Activated T-cell treated with anti-CD3 and anti-CD28 coated beads, Interleukin-2, amount 50 U/mL, for 1 hour (primary cell): ENCODE measurements around the gene MYO18B.

Source experiments
- DNase-seq: peaks from one replicate; pipeline ENCODE4 v3.0.0-alpha.2; 2020

Gene MYO18B

DNA sequence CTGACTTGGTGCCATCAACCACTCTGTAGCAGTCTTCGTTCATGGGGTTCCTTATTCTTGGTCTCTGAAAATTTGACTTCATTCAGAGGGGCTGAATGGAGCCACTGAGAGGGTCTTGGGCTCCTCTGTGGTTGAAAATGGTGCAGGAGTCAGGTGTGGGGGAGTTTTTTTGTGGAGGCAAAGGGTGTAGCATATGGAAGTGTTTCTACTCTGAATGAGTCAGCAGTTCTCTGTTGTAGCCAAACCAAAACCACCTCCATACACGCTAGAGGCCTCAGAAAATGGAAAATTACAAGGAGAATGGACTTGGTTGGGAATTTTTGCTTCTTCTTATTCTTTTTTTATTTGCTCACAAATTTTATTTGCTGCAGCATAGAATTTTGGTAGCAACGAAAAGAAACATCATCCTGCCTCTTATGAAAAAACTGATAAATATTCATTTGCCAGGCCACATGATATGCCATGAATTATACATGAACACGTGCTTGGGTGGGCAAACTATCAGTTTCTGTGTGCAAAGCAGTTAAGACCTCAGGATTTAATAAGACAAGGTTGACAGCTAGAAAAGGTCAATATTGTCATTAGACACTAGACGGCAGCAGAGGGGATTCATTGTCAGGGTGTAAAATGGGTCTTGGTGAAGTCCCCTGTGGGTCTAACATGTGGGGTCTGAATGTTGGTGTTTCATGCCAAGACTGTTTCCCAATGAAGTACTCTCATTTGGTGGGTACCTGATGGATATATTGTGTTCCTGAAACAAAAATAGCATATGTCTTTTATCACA, 111.7 kb downstream of the MYO18B start:
- no peak for DNase-seq

- DNase-seq = no peak
These were observed 127.8 kb downstream of the MYO18B start for GRCh38 chr22:25869771-25870170.

- DNase-seq = no peak
These were observed 132.3 kb downstream of the MYO18B start for GRCh38 chr22:25874327-25874726.

GRCh38 chr22:25875461-25875860, 133.5 kb downstream of the MYO18B start:
- no peak for DNase-seq

DNA sequence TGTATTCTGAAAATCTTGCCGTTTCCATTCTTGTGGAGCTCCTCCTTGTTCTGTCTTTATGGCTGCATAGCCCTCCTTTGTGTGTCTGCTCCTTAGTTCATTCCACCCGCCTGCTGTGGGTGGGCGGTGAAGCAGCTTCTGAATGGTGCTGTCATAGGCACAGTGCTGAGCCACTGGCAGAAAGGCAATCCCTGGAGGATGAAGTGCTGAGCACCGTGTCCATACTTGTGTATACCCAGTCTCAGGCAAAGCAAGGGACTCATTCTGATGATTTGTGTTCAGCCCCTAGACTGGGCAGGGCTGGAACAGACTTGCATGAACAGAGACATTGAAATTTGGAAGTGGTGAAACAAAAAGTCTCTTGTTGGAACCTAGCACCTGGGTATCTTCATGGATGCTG, 134.9 kb downstream of the MYO18B start:
- DNase-seq = no peak

- DNase-seq = no peak
These were observed 136.9 kb downstream of the MYO18B start for GRCh38 chr22:25878933-25879332.

DNA sequence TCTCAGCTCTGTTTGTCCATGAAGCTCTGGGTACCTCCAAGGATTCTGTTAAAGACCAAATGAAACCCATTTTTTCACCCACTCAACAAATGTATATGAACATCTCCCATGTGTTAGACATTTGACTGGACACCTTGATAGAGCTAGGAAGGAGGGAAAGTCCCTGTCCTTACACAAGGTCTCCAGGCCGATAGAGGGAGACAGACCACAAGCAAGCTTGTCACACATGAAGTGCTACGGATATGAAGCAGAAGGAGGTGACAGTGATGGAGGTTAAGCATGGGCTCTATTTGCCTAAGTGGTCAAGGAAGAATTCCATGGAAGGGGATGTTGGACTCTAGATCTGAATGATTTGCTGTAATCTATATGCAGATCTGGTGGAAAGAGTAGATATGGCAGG, 138.5 kb downstream of the MYO18B start:
- DNase-seq = no peak

DNA sequence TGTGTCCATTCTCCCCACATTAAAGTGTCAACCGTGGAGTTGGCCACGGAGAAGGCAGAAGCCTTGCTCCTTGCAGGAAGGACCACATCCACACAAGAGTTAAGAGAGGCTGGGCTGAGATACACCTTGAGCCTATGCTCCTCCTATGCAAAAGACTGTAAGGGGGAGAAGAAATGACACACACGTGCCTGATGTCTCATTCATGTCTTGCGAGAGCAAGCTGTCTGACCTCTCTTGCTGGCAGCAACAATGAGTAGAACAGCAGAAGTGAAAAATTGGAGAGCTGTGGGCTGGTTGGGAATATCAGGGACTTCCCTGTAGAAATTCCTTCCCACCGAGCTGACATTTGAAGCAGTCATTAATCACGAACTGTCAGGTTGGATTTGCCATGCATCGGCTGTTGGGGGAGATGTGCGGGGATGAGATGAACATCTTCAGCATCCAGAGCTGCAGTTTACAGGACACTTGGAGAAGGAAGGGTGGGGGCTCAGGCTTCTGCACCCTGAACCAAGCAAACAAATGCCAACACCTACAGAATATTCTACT, 139.3 kb downstream of the MYO18B start:
- DNase-seq = no peak

- DNase-seq = no peak
These were observed 140.4 kb downstream of the MYO18B start for GRCh38 chr22:25882360-25882759.

GRCh38 chr22:25883482-25884033, 141.6 kb downstream of the MYO18B start:
- no peak for DNase-seq

DNA sequence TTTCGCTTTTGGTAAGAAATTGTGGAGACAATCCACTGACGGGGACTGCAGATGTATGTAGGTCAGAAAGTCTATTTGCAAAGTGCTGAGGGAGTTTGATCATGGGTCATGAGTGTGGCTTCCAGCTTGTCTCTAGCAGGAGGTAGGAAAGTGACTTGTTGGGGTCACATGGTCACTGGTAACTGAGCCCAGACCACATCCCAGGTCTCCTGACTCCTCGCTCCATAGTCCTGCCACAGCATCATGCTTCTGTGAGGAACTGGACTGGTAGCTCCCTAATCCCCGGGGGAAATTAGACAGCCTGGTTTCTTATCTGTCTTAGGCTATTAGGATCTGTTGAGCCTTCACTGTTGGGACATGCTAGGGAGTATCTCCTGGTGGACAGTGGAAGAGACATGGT, 142.1 kb downstream of the MYO18B start:
- no peak for DNase-seq

- no peak for DNase-seq
These were observed 146.5 kb downstream of the MYO18B start for GRCh38 chr22:25888399-25889054.

DNA sequence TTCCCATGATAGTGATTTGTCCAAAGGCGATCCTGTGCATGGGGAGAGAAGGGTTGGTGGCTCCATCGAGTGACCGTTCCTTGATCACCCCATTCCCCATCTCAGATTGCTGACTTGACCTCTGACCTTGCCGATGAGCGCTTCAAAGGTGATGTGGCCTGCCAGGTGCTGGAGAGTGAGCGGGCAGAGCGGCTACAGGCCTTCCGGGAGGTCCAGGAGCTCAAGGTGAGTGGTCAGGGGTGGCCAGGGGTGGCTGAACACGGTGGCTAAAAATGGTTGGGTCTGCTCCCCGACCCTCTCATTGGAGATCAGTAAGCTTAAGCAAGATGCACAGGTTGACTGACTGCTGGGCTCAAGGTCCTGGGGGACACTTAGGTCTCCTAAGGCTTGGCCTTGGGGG, 148.7 kb downstream of the MYO18B start:
- DNase-seq = no peak

GRCh38 chr22:25892678-25893077, 150.7 kb downstream of the MYO18B start:
- DNase-seq = no peak

- no peak for DNase-seq
These were observed 153.7 kb downstream of the MYO18B start for GRCh38 chr22:25895678-25896077.

DNA sequence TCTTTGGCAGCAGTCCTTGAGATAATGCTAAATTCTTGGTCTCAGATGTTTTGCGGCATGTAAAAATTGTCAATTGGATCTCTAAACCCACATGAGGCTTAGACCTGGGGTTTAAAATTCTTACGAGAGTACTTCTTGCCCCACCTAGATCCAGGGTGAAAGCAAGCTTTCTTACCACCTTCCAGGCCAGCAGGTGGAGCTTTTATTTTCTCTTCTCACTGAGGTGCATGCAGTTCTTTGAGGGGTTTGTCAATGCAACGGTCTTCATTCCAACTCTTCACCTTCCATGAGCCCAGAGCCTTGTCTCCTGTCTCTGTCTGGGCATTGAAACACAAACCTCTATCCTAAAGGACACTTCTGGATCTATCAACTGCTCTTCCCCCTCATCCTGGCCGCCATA, 154.1 kb downstream of the MYO18B start:
- no peak for DNase-seq

GRCh38 chr22:25896592-25896991, 154.6 kb downstream of the MYO18B start:
- DNase-seq = no peak

- no peak for DNase-seq
These were observed 156.8 kb downstream of the MYO18B start for GRCh38 chr22:25898707-25899365.

DNA sequence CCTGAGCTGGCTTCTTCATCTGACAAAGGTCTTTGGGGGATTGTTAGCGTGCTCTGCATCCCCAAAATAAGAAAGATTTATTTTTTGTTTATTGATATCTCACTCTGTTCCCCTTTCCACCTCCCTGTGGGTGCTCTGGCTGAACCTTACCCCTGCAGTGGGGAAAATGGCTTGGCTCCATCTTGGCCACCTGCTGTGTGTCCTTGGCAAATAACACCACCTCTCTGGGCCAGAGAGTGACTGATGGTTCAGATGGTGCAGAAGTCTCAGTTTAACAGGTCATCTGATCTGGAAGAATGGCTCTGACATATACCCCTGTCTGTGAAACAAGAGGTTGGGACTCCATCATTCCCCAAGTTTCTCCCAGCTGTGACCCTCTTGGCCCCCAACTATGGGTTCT, 157.6 kb downstream of the MYO18B start:
- DNase-seq = no peak

- no peak for DNase-seq
These were observed 158.4 kb downstream of the MYO18B start for GRCh38 chr22:25900390-25900789.

- DNase-seq = no peak
These were observed 158.9 kb downstream of the MYO18B start for GRCh38 chr22:25900880-25901279.

GRCh38 chr22:25902402-25902801, 160.4 kb downstream of the MYO18B start:
- no peak for DNase-seq

DNA sequence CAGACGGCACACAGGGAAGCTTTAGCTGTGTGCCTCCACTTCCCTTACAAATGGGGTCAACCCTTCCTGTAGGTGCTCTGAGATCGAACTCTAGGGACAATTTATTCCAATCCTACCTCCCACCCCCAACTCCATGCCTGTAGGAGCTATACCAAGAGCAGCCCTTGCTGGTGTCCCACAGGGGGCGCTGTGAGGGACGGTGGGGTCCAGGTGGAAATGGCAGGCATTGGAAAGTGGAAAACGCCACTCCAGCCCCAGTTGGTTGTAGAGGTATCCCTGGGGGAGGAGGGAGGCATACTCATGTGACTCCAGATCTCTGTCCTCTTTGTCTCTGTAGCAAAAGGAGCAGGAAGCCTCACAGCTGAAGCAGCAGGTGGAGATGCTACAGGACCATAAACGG, 161.3 kb downstream of the MYO18B start:
- DNase-seq = no peak

GRCh38 chr22:25908212-25908611, 166.2 kb downstream of the MYO18B start:
- DNase-seq = no peak
